COLO829 (cell line): ENCODE measurements around the gene CDC23.
A peak's percentile ranks its signal among the peaks of the same experiment; 100 is the strongest.
"Not testable (repeated sequence)": the region's sequence is repeated elsewhere in the genome, so short reads cannot be mapped to it uniquely, and the experiment has no call there.

ENCODE experiments used
- DNase-seq: peaks from one replicate; pipeline ENCODE4 v3.0.0; 2012; ENCODE audit warnings: low spot score

The CDC23 gene

GRCh38 chr5:138216799-138217198 is 3.7 kb upstream of the CDC23 start:
- no peak for DNase-seq

- DNase-seq, result no peak
Measured at GRCh38 chr5:138212828-138213160, 329 bp downstream of the CDC23 start.

GRCh38 chr5:138210985-138211384 is 2.1 kb downstream of the CDC23 start:
- DNase-seq, result no peak

- DNase-seq, result not testable (repeated sequence)
Measured at GRCh38 chr5:138193859-138194258, 19.3 kb downstream of the CDC23 start.

- DNase-seq, result no peak
Measured at GRCh38 chr5:138192826-138193225, 20.3 kb downstream of the CDC23 start.

GRCh38 chr5:138188626-138189025 is 24.5 kb downstream of the CDC23 start:
- DNase-seq, result no peak

- no peak for DNase-seq
Measured at GRCh38 chr5:138186002-138186447, 27.1 kb downstream of the CDC23 start.

GRCh38 chr5:138182808-138183207 is 30.3 kb downstream of the CDC23 start:
- DNase-seq, result no peak

GRCh38 chr5:138180841-138181240 is 32.3 kb downstream of the CDC23 start:
- no peak for DNase-seq

GRCh38 chr5:138180183-138180782 is 32.8 kb downstream of the CDC23 start:
- DNase-seq, result peak; percentile 71

GRCh38 chr5:138179277-138179857 is 33.8 kb downstream of the CDC23 start:
- no peak for DNase-seq

- peak; percentile 94 for DNase-seq
Measured at GRCh38 chr5:138178516-138179276, 34.4 kb downstream of the CDC23 start, which contains the start of the genes BRD8 and KIF20A. Gene BRD8, minus strand, starts transcription at chr5:138178630. Its CDS starts 16 bp downstream, at chr5:138178614. Gene KIF20A, plus strand, starts transcription at chr5:138179112. Its CDS starts 569 bp downstream, at chr5:138179681.

GRCh38 chr5:138177941-138178515 is 35.1 kb downstream of the CDC23 start:
- DNase-seq, result peak; percentile 41

- DNase-seq, result no peak
Measured at GRCh38 chr5:138170299-138170698, 42.8 kb downstream of the CDC23 start.

GRCh38 chr5:138169124-138169523 is 44.0 kb downstream of the CDC23 start:
- DNase-seq, result no peak

GRCh38 chr5:138163721-138164120 is 49.4 kb downstream of the CDC23 start:
- DNase-seq, result no peak

GRCh38 chr5:138160706-138161105 is 52.4 kb downstream of the CDC23 start:
- peak; percentile 19 for DNase-seq

GRCh38 chr5:138159666-138160065 is 53.5 kb downstream of the CDC23 start:
- DNase-seq, result peak; percentile 81

GRCh38 chr5:138157626-138158025 is 55.5 kb downstream of the CDC23 start:
- DNase-seq, result no peak

GRCh38 chr5:138155977-138156376 is 57.1 kb downstream of the CDC23 start:
- not testable (repeated sequence) for DNase-seq

- DNase-seq, result no peak
Measured at GRCh38 chr5:138149530-138149929, 63.6 kb downstream of the CDC23 start.

- no peak for DNase-seq
Measured at GRCh38 chr5:138148811-138149210, 64.3 kb downstream of the CDC23 start.

GRCh38 chr5:138143578-138143977 is 69.5 kb downstream of the CDC23 start:
- DNase-seq, result not testable (repeated sequence)
